H1 (cell line): ENCODE data around the gene CHMP4A.

Experiments used
- ATF2 ChIP-seq: IDR thresholded peaks from 2 replicates; pipeline ENCODE4 v1.6.1; 2012; ENCODE audit warnings: low read length, inconsistent platforms
- BRCA1 ChIP-seq: IDR thresholded peaks from 2 replicates; pipeline ENCODE4 v1.6.1; 2012; ENCODE audit warnings: low read depth, low read length, improper control_type of control experiment
- CHD2 ChIP-seq: IDR thresholded peaks from 2 replicates; pipeline ENCODE4 v1.6.1; 2012; ENCODE audit warnings: low read length, improper control_type of control experiment
- CTCF ChIP-seq, 3 experiments: IDR thresholded peaks; 1 replicate in 2 of 3; 2 replicates in 1 of 3; pipeline versions ENCODE4 v1.5.1 to v1.6.1; 2011; ENCODE audit warnings: low read length in 3 of 3, mild to moderate bottlenecking in 3 of 3, inconsistent platforms in 2 of 3, low read depth in 1 of 3, moderate library complexity in 1 of 3; ENCODE audit not compliant: insufficient read depth in 1 of 3; ENCODE audit errors: control extremely low read depth in 1 of 3
- POLR2AphosphoS5 ChIP-seq: IDR thresholded peaks from 2 replicates; pipeline ENCODE4 v1.6.1; 2011; ENCODE audit warnings: low read depth, low read length
- USF2 ChIP-seq: IDR thresholded peaks from 2 replicates; pipeline ENCODE4 v1.6.1; 2011; ENCODE audit warnings: low read length, improper control_type of control experiment

- TF ChIP-seq POLR2AphosphoS5: no peak
- TF ChIP-seq USF2: no peak
- TF ChIP-seq ATF2: no peak
- TF ChIP-seq CHD2: no peak
- no peak for TF ChIP-seq CTCF (IDR thresholded peaks at IDR 0.05; ENCODE audit: control extremely low read depth in 1 of 3, insufficient read depth in 1 of 3, low read depth in 1 of 3, low read length in 3 of 3)
- no peak for TF ChIP-seq BRCA1
Observed at GRCh38 chr14:24177041-24177825, 36.1 kb downstream of the CHMP4A start.
